GM21576 (cell line): Measurements from ENCODE around the gene MTOR.

Source experiments
- ATAC-seq: cut with Tn5 transposase; IDR thresholded peaks from one replicate; pipeline ENCODE4 v1.9.1; 2021; ENCODE audit warnings: mild to moderate bottlenecking, moderate library complexity; ENCODE audit not compliant: unreplicated experiment

Gene MTOR

DNA sequence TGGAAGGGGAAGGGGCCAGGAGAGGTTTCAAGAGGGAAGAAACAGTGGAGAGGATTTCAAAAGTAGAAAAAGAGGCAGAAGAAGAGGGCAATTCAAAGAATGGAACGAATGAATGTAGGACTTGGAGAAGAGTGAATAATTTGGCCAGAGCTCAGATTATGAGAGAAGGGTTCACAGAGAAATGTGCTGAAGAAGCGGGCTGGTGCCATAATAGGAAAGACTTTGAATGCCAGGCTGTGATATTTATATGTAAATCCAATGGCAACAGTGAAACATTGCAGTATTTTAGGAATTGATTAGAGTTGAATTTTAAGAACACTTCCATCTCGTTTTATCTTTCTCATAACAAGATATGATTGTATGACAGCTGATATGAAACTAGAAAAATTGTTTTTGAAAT is 109.2 kb downstream of the MTOR start:
- ATAC-seq, result no peak

DNA sequence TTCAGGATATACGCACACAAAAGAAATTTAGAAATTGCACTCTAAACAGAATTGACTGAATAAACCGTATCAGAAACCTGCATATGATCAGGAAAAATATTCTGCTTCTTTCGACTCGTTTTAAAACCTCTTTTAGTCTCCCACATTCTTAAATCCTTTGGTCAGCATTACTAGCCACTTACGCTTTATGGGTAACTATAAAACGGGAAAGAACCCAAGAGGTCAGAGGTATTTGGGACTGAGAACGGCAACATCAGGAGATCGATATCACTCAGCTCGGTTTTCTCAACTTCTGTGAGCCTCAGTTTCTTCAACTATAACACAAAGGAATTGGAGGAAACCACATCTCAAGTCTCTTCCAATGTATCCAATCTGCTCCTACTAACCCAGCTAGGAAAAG is 109.6 kb downstream of the MTOR start:
- ATAC-seq, result no peak

DNA sequence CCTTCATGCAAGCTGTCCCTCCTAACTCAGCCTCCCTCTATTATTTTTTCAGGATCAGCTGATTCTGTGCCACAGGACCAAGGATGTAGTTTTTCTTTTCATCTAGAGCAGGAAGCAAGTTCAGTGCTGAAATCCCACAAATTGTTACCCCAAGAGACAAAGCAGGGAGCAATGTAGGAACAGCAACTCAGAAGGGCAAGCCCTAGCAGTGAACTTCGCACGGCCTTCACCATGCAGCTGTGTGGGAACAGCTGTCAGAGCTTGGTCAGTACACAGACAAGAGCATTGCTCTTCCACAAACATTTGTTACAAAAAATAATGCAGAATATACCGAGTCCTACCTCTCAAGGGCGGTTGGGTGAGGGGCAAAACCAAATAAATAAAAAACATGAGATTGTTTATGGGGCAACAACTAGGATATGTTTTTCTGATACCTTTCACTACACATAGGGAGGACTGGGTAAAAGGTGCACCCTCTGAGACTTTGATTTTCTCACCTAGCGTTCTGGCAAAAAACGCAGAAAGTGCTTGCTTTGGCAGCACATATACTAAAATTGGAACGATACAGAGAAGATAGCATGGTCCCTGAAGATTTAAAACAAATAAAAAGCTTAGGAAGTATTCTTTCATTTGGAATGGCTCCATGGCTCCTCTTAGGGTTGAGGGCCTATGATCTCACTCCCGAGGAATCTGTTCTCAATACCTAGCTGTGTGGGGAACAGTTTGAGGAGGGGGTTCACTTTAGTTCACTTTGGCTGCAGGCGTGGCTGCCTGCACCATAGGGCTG is 110.3 kb downstream of the MTOR start:
- ATAC-seq, result no peak

DNA sequence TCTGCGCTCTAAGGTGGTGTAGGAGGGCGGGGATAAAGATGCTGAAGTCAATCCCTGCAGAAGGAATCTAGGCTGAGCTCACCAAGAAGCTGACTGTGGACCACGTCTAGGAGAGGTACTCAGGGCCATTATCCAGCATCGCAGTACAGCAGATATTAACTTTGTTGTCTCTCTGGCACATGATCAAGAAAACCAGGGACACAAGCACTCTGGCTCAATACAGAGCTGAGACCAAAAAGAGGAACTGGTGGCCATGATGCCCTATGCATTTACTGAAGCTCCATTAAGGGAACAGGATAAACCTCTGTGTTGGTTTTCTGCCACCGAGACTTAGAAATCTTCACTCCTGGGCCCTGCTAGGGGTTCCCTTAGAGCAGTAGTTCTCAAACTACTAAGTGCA is 111.2 kb downstream of the MTOR start:
- no peak for ATAC-seq

DNA sequence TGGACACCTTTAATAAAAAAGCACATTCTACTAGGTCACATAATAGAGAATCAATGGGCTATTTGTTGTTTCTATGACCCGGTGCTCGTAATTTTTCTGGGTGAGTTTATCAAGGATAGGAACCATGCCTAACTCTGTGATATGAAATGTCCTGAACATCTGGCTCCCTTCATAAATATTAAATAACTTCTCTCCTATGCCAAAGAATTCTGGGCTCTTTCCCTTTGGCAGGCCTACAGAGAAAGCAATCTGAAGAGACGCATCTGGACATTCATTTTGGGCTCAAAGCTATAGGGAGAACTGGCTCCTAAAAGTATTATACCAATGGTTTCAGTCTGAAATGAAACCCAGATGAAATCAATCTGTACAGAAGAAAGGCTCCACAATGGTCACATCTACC is 112.0 kb downstream of the MTOR start:
- no peak for ATAC-seq

DNA sequence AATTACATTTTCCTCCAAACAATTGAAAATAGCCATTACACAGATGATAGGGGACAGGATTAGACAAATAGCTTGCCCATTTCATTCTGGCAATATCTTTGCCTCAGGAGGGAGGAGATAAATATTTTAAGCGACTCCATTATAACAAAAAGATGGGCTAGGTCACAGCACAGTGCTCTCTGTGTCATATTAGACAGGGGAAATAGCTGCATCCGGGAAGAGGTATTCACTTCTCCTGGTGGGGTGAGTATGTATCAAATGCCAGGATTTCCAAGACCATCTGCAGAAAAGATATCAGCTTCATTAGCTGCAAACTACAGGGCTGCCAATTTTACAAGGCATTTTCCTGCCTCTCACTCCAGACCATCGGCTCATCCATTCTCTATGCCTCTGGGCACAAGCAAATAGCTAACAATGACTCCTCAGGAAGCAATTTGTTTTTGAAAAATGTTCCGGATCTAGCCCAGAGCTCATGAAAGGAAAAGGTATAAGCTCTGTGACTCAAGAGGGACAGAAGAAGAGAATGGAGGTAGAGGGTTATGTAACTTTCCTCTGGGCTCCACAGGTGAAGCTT is 115.1 kb downstream of the MTOR start:
- ATAC-seq, result no peak

DNA sequence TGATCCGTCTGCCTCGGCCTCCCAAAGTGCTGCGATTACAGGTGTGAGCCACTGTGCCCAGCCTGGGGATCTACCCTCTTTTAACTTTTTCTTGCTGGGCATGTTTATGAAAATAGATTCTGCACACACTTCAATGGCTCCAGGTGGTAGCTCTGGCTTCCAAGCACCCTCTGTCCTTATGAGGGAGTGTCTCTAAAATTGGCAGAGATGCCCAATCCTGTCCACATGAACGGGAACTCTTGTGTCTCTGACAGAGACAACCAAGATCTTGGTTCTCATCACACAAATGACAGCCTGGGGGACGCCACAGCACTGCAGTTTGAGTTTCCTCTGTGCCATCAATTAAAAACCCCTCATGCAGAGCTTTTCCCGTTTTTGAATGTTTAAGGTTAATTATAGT is 116.6 kb downstream of the MTOR start:
- no peak for ATAC-seq

DNA sequence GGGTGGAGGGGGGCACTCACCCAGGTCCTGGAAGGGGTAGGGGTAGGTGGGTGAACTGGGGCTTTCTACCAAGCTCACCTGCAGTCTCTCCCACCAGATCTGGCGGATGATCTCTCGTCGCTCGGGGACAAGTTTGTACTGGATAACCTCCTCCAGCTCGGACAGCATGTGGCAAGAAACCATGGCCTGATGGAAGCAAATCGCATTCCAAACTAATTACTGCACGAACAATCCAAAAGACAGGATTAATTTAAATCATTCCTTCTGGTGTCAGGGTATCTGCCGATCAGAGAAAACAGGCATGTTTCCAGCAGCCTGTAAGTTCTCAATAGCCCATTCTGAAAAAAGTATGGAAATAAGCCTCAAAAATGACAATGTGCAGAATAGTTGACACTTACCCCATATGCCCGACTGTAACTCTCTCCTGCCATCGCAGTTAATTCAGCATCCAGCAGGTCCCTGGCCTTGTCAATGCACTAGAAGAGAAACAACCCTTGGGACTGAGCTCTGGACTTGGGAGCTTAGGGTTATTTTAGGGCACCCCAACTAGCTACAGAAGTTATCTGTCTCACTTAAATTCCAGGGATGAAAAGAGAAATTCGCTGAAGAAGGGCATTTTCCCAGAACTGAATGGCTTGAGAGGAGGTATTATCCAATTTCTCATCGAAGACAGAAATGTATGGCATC is 117.6 kb downstream of the MTOR start:
- ATAC-seq, result no peak

DNA sequence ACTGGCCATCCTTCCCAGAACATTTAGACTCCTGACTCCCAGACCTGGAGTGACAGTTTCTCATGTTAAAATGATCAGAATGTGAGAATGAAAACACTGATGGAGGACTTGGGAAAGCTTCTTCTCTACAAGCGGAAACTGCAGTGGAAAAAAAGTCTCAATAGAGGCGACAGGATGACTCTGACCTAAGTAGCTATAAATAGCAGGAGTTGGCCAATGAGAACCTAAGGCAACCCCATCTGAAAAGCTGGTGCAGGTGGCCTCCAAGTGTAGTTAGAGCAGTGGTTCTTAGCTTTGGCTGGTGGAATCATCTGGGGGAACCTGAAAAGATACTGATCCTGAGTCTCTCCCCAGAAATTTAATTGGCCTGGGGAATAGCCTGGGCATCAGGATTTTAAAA is 118.4 kb downstream of the MTOR start:
- no peak for ATAC-seq

DNA sequence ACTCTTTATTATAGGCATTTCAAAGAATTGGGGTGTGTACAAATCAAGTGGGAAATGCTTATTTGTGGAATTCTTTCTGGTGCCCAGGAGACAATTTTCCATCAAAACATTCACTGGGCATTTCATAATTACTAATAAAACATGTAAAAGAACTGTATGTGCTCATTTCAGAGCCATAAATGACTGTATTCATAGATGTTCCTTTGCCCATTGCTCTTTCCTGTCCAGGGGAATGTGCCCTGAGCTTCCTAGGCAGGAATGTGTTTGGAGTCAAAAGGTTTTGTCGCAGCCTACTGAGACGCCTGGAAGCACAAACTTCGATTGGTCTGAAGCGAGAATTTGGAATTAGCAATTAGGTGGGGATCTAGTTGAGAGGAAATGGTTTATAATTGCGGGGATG is 119.0 kb downstream of the MTOR start:
- no peak for ATAC-seq

DNA sequence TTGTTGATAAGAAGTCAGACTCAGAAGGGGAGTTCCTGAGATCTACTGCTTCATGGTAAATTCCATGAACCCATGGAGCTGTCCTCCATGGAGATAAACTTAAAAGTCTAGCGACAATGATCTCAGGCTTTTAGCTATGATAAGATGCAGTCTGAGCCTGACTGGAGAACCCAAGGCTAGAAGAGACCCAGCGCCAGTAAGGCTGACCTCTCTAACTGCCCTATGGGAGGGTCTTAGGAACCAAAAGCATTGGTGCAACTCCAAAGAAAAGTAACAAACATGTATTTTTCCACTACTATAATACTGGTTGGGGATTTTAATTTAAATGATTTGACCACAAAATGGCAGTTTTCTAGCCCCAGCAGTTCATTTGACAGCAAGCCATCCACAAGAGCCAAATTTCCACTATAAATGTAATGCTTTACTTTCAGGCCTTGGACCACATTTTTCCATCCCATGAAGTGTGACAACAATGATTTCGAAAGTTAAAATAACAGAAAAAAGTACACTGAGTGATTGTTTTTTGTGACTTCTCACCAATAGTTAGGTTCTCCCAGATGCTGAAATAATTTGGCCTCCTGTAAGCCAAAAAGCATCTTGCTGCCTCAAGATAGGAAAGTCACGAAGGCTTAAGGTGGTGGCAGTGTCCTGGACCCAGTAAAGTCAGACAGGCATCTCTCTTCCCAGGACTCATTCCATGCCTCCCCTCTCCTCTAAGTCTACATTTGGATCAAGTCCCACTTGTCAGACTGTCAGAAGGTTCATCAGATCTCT is 119.5 kb downstream of the MTOR start:
- ATAC-seq, result no peak

DNA sequence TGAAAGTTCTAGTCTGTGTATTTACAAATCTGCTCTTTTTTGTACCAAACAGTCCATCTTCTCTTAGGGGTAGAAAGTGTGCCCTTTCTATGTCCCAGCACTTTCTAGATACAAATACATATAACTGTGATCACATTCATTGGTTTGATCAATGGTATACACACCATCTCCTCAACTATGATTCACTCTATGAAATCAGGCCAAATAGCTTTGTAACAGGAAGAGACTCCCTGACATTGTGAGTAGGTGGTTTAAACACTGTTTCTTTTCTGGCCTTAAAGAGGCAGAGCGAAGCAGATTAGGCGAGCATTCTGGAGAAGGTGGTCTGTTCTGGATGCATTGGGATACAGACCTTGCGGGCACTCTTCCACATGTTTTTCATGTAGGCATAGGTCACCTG is 123.4 kb downstream of the MTOR start:
- ATAC-seq, result no peak

DNA sequence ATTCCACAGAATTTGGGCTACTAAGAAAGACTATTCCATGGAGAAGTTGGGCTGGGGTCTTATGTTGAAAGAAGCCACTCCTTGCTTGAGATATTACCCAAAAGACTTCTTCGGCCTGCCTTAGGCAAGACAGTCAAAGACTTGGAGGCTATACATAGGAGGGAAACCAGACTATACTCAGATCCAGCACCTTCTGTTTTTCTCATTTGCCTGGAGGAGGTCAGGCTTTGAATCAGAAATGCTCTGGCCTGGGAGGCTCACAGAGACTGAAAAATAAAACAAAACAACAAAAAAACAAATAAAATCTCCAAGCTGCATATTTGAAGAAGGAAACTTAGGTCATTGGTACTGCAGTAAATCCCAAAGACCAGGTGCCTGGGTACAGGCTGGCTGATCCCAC is 124.3 kb downstream of the MTOR start:
- ATAC-seq, result no peak

DNA sequence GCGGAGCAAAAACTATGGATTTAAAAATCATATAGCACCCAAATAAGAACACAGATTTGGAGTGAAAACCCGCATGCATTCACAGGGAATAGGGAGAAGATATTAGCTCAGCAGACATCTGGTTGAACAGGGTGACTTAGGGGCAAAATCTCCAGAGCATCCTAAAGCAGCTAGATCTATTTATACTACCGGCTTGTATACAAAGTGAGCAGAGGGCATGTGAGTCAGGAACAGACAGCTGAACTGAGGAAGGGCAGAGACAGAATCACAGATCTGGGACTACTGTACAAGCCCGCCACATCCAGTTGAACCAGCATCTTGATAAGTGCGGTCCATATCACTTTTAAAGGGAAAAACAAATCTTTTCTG is 127.5 kb downstream of the MTOR start:
- ATAC-seq, result no peak

DNA sequence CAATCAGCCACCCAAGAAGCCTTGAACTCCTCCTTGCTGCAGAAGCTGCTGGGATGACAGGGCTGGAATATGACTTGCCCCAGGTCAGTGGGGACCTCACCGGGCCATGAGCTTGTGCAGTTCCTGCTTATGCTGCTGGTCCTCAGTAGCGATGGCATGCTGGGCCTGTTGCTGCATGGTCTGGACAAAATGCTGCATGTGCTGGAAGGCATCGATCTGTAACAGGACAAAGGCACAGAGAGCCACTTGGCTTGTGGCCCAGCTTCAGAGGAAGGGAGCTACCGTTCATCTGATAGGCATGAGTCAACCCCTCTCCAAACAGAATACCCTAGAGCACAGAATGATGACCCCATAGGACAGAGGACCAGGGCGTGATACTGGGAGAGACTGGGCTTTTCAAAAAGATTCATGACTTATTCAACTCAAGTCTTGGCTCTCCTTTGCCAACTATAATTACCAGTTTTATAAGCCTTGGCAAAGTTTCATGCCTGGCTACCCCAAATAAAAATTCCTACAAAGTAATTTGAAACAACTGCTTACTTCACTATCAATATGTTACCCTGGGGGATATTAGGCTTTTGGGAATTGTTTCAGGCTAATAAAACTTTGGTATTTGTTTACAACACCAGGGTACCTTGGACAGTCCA is 128.0 kb downstream of the MTOR start:
- no peak for ATAC-seq

DNA sequence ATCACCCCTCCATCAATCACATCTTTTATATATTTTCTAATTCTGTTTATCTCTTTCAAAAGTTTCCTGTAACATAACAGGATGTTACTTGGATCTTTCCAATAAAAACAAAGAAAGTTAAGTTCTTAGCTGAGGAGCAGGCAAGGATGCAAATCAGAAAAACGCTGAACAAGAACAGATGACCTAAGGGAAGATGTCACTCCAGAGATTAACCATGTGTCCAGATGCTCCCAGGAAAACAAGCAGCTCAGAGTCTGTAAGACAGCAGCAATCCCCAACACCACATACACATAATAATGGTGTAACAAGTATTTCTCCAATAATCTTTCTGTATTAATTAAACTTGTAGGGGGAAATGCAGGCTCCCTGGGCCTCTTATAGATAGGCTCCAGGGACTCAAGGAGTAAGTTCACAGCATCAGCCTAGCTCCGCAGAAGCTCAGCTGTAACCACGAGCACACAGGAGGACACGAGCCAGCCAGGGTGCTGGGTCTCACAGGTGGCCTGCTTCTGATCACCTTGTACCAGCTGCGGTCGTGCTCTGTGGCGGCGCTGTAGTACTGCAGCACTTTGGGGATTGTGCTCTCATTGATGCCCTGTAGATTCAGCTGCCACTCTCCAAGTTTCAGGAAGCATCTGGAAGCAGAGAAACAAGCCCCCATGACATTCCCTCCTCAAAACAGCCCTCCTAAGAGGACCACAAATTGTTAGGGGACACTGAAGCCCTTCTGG is 129.6 kb downstream of the MTOR start:
- ATAC-seq, result no peak

DNA sequence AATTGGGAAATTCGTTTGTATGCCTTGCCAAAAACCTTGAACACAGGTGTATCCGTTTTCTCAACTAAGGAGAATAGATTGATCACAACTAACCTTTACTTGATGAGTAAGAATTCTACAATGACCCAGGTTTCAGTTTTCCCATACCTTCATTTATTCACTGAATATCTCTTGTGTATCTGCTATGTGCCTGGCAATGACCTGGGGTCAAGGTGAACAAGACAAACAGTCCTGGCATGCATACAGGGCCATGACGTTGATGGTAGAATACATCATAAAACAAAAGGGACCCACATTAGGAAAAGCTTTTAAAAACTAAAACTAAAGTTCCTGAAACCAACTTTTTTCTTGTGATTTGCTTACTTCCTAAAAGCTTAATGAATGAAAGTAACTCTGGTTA is 130.5 kb downstream of the MTOR start:
- no peak for ATAC-seq

DNA sequence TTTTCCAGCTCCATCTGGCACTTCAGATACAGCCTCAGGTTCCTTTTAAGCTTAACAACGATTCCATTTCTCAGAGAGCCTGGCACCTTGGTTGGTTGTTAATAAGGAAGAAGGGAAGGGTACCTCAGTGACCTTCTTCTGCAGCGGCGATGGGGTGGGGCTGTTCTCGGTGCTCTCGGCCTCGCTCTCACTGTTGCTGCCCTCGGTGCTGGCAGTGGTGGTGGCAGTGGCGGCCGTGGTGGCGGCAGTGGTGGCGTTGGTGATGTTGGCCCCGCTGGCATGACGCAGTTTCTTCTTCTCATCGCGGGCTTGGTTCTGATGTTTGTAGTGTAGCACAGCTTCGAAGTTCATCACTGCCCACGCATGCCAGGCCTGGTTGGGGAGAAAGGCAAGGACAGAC is 131.9 kb downstream of the MTOR start:
- no peak for ATAC-seq

DNA sequence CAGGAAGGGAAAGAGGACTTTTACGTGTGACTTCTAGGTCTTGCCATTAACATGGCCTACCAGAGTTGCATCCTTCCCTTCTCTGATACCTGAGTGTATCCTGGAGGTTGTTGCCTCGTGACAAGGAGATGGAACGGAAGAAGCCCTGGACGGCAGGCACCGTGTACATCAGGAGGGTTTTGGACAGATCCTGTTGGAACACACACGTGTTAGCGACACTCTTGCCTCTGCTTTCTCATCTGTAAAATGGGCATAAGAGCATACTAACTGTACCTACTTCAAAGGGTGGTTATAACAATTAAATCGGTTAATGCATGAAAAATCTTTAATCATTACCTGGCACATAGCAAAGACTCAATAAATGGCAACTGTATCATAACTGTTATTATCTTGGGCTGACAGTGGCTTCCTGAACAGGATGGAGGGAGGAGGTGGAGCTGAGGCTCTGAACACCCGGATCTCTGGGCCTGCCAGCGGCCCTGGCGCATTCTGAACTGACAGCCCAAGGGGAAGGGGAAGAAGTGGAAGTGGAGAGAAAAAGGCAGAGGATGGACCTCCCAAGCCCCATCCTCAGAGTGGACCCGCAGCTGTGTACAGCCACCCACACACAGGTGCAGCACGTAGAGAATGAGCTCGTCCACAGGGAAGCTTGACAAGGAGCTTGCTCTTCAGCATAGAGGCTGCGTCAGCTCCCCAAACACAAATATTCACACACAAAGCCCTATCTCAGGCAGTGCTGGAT is 132.5 kb downstream of the MTOR start:
- ATAC-seq, result no peak

DNA sequence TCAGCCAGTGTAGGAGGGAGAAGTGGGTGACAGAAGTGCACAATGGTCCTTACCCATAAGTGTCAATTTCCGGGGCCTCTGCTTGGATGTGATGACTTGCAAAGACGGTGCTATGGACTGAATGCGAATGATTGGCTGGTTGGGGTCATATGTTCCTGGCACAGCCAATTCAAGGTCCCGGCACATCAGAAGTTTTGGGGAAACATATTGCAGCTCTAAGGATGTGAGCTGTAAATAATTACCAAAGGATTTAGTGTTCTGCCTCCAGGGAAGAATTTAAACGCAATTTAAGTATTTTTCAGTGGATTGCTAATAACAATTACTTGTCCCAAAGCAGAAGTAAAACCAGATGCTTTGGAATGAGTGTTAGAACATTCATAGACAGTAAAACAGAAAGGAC is 135.8 kb downstream of the MTOR start:
- no peak for ATAC-seq
